Measurements from ENCODE around the gene NXT2.

- no peak for TF ChIP-seq CTCF (IDR thresholded peaks at IDR 0.05)
- TF ChIP-seq POLR2A (IDR thresholded peaks at IDR 0.05) = no peak
- no peak for TF ChIP-seq EP300 (IDR thresholded peaks at IDR 0.05)
Observed at GRCh38 chrX:109537324-109537665, 651 bp downstream of the NXT2 start.

Measured in tibial nerve (tissue), 4 donors.